K562 (cell line): Measurements from ENCODE around the gene C9orf50. TPM values are rescaled to one million over a fixed set of nuclear protein-coding genes. Genes with fewer than 3 reads are reported as not detected.

Experiments
- ASH1L ChIP-seq: fragments of 450-650 bp; IDR thresholded peaks from 2 replicates; pipeline ENCODE4 v1.6.1; 2018; ENCODE audit warnings: borderline replicate concordance, mild to moderate bottlenecking, low read depth; ENCODE audit not compliant: partially characterized antibody
- CHAMP1 ChIP-seq: fragments of 450-650 bp; IDR thresholded peaks from 2 replicates; pipeline ENCODE4 v1.6.1; 2016; ENCODE audit warnings: mild to moderate bottlenecking
- CREB3L1 ChIP-seq: fragments of 450-650 bp; IDR thresholded peaks from 2 replicates; pipeline ENCODE4 v1.6.1; 2014; ENCODE audit warnings: low read depth, mild to moderate bottlenecking, moderate library complexity, borderline replicate concordance
- DIDO1 ChIP-seq: fragments of 450-650 bp; IDR thresholded peaks from 2 replicates; pipeline ENCODE4 v1.6.1; 2016; ENCODE audit warnings: low read depth, missing biosample characterization, missing genetic modification characterization
- DMBX1 ChIP-seq: fragments of 250-450 bp; sonication (Bioruptor Pico); IDR thresholded peaks from 2 replicates; pipeline ENCODE4 v1.8.0; 2022; ENCODE audit warnings: inconsistent platforms, mild to moderate bottlenecking, moderate library complexity, borderline replicate concordance
- FOXK1 ChIP-seq: sonication (generic); formaldehyde crosslinking; IDR thresholded peaks from 2 replicates; pipeline ENCODE4 v1.8.0; 2022; ENCODE audit warnings: missing genetic modification reagents, mild to moderate bottlenecking, borderline replicate concordance
- HEY1 ChIP-seq: fragments of 250-450 bp; sonication (Bioruptor Pico); IDR thresholded peaks from 2 replicates; pipeline ENCODE4 v1.5.0; 2020; ENCODE audit warnings: mild to moderate bottlenecking, moderate library complexity, borderline replicate concordance
- HLTF ChIP-seq: fragments of 450-650 bp; IDR thresholded peaks from 2 replicates; pipeline ENCODE4 v1.6.1; 2016
- MEF2D ChIP-seq: conservative IDR thresholded peaks from 2 replicates; pipeline ENCODE4 v1.6.1; 2016; ENCODE audit warnings: low read depth, missing genetic modification characterization, missing compliant biosample characterization
- NEUROD1 ChIP-seq: fragments of 150-350 bp; IDR thresholded peaks from 2 replicates; pipeline ENCODE4 v1.6.1; 2014; ENCODE audit warnings: borderline replicate concordance, low read length, low read depth; ENCODE audit not compliant: partially characterized antibody
- NFRKB ChIP-seq: fragments of 450-650 bp; IDR thresholded peaks from 2 replicates; pipeline ENCODE4 v1.6.1; 2016; ENCODE audit warnings: low read depth
- ZFX ChIP-seq: sonication (generic); formaldehyde crosslinking; IDR thresholded peaks from 2 replicates; pipeline ENCODE4 v1.8.0; 2022; ENCODE audit warnings: mild to moderate bottlenecking, missing genetic modification reagents, moderate library complexity
- ZNF639 ChIP-seq, 2 experiments: fragments of 200-800 bp in 1 of 2; sonication (Bioruptor generic) in 1 of 2; sonication (generic) in 1 of 2; formaldehyde crosslinking in 1 of 2; IDR thresholded peaks in 1 of 2; conservative IDR thresholded peaks in 1 of 2; 2 replicates each; pipeline versions ENCODE4 v1.5.0 to v1.6.1; 2016 to 2020; ENCODE audit warnings: missing compliant biosample characterization in 1 of 2, missing genetic modification characterization in 1 of 2, missing genetic modification reagents in 1 of 2
- ZNF668 ChIP-seq: fragments of 250-450 bp; sonication (Bioruptor Pico); IDR thresholded peaks from 2 replicates; pipeline ENCODE4 v1.8.0; 2022; ENCODE audit warnings: mild to moderate bottlenecking, inconsistent platforms
- polyA plus RNA-seq, 8 experiments: library from polyadenylated mRNA; depleted of rRNA in 4 of 8; stranded (reverse) in 5 of 8; unstranded in 3 of 8; fragments of >200 nt; fragmentation: Nextera tagmentation in 2 of 8; fragmentation: Illumina TruSeq in 1 of 8; extraction: Ambion mirVana in 2 of 8; extraction: Trizol in 1 of 8; gene quantifications; 2 replicates each; pipeline versions ENCODE4 v1.2.1 to v1.2.3, GENCODE V29; 2011 to 2014; ENCODE audit warnings: inconsistent platforms in 1 of 8, missing spikeins in 1 of 8
- total RNA-seq, 7 experiments: library from RNA; depleted of rRNA in 6 of 7; stranded (reverse); fragments of >200 nt in 6 of 7; fragmentation: Illumina TruSeq in 2 of 7; extraction: Trizol in 2 of 7; gene quantifications; 2 replicates each; pipeline versions ENCODE4 v1.2.1 to v1.2.3, GENCODE V29; 2011 to 2021; ENCODE audit warnings: low replicate concordance in 1 of 7

Gene C9orf50
- total and polyA plus RNA-seq, 9 of the 15 experiments (the other 6 are each of a cell fraction or from before 2014, with no cell fraction given): not detected

GRCh38 chr9:129595903-129596540 lies 24.9 kb downstream of the C9orf50 start (continued):
- no peak for TF ChIP-seq NEUROD1
- TF ChIP-seq MEF2D (tag): peak; percentile 87
- peak in 1 of 2 experiments; percentile 91; a peak in 2 of 4 replicates for TF ChIP-seq ZNF639 (CRISPR knock-in tag; conservative IDR thresholded peaks at IDR 0.05 in 1 of 2, IDR thresholded peaks at IDR 0.05 in 1 of 2)
- peak; percentile 80; the same call in 1 of the 2 replicates for TF ChIP-seq HLTF
- no peak for TF ChIP-seq ASH1L
- peak; percentile 32; the same call in 1 of the 2 replicates for TF ChIP-seq ZNF668
- no peak for TF ChIP-seq FOXK1 (CRISPR knock-in tag)
- no peak for TF ChIP-seq ZFX (CRISPR knock-in tag)
- TF ChIP-seq DIDO1 (tag): no peak
- TF ChIP-seq HEY1: no peak
- peak; percentile 59; the same call in 1 of the 2 replicates for TF ChIP-seq NFRKB
- TF ChIP-seq CHAMP1: no peak
- no peak for TF ChIP-seq CREB3L1
- TF ChIP-seq DMBX1: peak; percentile 95
